22Rv1 (cell line): ENCODE measurements around the gene CX3CL1.

Experiments used
- ZFX ChIP-seq: fragments of 450-650 bp; IDR thresholded peaks from 2 replicates; pipeline ENCODE4 v1.6.1; 2017; ENCODE audit warnings: antibody characterized with exemption, borderline replicate concordance
- TF ChIP-seq, protein P1 (sequence below): fragments of 450-650 bp; IDR thresholded peaks from 2 replicates; pipeline ENCODE4 v1.5.1; 2017; ENCODE audit warnings: mild to moderate bottlenecking

DNA sequence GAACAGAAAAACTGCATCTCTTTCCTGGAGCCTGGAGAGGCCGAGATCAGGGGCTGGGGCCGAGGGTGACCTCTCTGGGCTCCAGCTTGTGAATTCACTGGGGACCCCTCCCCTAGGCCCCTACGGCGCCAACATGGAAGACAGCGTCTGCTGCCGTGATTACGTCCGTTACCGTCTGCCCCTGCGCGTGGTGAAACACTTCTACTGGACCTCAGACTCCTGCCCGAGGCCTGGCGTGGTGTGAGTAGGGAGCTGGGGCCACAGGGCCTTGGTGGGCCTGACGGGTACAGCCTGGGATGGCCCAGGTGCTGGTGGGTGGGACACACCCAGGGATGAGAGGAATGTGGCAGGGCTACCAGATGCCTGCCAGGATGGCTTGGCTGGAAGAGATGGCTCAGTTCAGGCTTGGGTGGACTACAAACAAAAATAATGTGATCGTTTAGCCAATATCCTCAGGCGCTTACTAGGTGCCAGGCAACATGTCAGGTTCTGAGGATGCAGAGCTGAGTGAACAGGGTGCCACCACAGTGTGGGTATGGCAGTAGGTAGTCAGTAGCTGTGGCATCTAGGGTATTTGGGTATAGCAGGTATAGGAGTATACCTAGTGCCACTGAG lies 11.9 kb upstream of the CX3CL1 start:
- TF ChIP-seq ZFX, result no peak
- TF ChIP-seq, protein P1, sequence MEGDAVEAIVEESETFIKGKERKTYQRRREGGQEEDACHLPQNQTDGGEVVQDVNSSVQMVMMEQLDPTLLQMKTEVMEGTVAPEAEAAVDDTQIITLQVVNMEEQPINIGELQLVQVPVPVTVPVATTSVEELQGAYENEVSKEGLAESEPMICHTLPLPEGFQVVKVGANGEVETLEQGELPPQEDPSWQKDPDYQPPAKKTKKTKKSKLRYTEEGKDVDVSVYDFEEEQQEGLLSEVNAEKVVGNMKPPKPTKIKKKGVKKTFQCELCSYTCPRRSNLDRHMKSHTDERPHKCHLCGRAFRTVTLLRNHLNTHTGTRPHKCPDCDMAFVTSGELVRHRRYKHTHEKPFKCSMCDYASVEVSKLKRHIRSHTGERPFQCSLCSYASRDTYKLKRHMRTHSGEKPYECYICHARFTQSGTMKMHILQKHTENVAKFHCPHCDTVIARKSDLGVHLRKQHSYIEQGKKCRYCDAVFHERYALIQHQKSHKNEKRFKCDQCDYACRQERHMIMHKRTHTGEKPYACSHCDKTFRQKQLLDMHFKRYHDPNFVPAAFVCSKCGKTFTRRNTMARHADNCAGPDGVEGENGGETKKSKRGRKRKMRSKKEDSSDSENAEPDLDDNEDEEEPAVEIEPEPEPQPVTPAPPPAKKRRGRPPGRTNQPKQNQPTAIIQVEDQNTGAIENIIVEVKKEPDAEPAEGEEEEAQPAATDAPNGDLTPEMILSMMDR, result no peak
